HG03280 (cell line): ENCODE measurements around the gene SLX4IP.

Source experiments
- ATAC-seq: cut with Tn5 transposase; IDR thresholded peaks from one replicate; pipeline ENCODE4 v1.9.1; 2021; ENCODE audit warnings: mild to moderate bottlenecking, moderate library complexity; ENCODE audit not compliant: unreplicated experiment

SLX4IP gene

GRCh38 chr20:10672624-10673127, 237.6 kb downstream of the SLX4IP start:
- ATAC-seq, result no peak

- ATAC-seq, result no peak
Observed at GRCh38 chr20:10673176-10673841, 238.2 kb downstream of the SLX4IP start.

- peak; percentile 60 for ATAC-seq
Observed at GRCh38 chr20:10673842-10674683, 239.0 kb downstream of the SLX4IP start, which contains the start of gene JAG1. TSS of gene JAG1 (minus strand) at chr20:10673999. CDS start at chr20:10673530, 469 bp downstream.

GRCh38 chr20:10674684-10675449, 239.8 kb downstream of the SLX4IP start:
- peak; percentile 41 for ATAC-seq

GRCh38 chr20:10675450-10675848, 240.3 kb downstream of the SLX4IP start:
- ATAC-seq, result no peak

- ATAC-seq, result no peak
Observed at GRCh38 chr20:10676518-10676917, 241.4 kb downstream of the SLX4IP start.
